Bronchial epithelial cell (primary cell): ENCODE results near the gene CLSTN2. TPM values are rescaled to one million over a fixed set of nuclear protein-coding genes. Genes with fewer than 3 reads are reported as not detected.

Experiments
- DNase-seq: peaks from one replicate; pipeline ENCODE4 v3.0.0-alpha.2; 2010; ENCODE audit warnings: low read depth
- FAIRE-seq: peaks from 2 replicates; lab custom pipeline; 2011; peaks lifted over from hg19 to GRCh38; lab: Jason Lieb, UNC
- H3K27me3 ChIP-seq: 2 replicates; pipeline ENCODE4 v1.5.1; 2011; ENCODE audit warnings: low read length; ENCODE audit not compliant: control insufficient read depth, insufficient read depth
- H3K36me3 ChIP-seq: 2 replicates; pipeline ENCODE4 v1.5.1; 2011; ENCODE audit warnings: low read length; ENCODE audit not compliant: control insufficient read depth, insufficient read depth
- H3K4me3 ChIP-seq: 2 replicates; pipeline ENCODE4 v1.5.1; 2011; ENCODE audit warnings: mild to moderate bottlenecking, low read depth, low read length, control low read depth
- total RNA-seq: library from RNA; depleted of rRNA; stranded (reverse); fragments of >200 nt; gene quantifications from 2 replicates; pipeline ENCODE4 v1.2.1, GENCODE V29; 2014
- TF ChIP-seq, protein P1 (sequence below): IDR thresholded peaks from 2 replicates; pipeline ENCODE4 v1.5.1; 2011; ENCODE audit warnings: mild to moderate bottlenecking, moderate library complexity, low read length, control low read depth, inconsistent platforms; ENCODE audit not compliant: insufficient read depth, severe bottlenecking

Gene CLSTN2
- total RNA-seq, 1 donor from 2014 or later = 0.26 TPM

DNA sequence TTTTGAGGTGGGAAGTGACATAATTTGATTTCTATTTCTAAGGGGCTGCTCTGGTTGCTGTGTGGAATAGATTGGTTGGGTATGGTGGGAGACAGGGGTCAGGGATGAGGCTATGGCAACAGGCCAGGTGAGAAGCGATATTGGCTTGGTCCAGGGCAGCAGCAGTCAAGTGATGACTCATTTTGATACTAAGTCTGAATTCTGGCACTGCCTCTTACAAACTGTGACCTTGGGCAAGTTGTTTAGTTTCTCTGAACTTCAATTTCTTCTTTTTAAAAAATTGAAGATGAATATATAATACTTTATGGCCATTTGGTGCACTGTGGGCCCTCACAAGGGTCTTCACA is 40.4 kb upstream of the CLSTN2 start:
- TF ChIP-seq, protein P1, sequence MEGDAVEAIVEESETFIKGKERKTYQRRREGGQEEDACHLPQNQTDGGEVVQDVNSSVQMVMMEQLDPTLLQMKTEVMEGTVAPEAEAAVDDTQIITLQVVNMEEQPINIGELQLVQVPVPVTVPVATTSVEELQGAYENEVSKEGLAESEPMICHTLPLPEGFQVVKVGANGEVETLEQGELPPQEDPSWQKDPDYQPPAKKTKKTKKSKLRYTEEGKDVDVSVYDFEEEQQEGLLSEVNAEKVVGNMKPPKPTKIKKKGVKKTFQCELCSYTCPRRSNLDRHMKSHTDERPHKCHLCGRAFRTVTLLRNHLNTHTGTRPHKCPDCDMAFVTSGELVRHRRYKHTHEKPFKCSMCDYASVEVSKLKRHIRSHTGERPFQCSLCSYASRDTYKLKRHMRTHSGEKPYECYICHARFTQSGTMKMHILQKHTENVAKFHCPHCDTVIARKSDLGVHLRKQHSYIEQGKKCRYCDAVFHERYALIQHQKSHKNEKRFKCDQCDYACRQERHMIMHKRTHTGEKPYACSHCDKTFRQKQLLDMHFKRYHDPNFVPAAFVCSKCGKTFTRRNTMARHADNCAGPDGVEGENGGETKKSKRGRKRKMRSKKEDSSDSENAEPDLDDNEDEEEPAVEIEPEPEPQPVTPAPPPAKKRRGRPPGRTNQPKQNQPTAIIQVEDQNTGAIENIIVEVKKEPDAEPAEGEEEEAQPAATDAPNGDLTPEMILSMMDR = no peak
- DNase-seq (no peak), FAIRE-seq (no peak)
- Histone ChIP-seq H3K4me3 (no peak overlapping the region), H3K27me3 (no peaks in the 10 kb centered on the region), H3K36me3 (no peaks in the 10 kb centered on the region)

- H3K27me3 ChIP-seq = no peaks in the 10 kb centered on the region
- TF ChIP-seq, protein P1 = no peak
- DNase-seq (peak; percentile 57), FAIRE-seq (no peak)
- no peaks in the 10 kb centered on the region for H3K36me3 ChIP-seq
- H3K4me3 ChIP-seq = no peak overlapping the region
These were observed 37.2 kb upstream of the CLSTN2 start for GRCh38 chr3:139897759-139898158.

- H3K27me3 ChIP-seq = no peaks in the 10 kb centered on the region
- H3K4me3 ChIP-seq = no peak overlapping the region
- peak; percentile 83 for DNase-seq
- FAIRE-seq = no peak
- H3K36me3 ChIP-seq = no peaks in the 10 kb centered on the region
- TF ChIP-seq, protein P1 = no peak
These were observed 28.6 kb upstream of the CLSTN2 start for GRCh38 chr3:139906418-139906817.

DNA sequence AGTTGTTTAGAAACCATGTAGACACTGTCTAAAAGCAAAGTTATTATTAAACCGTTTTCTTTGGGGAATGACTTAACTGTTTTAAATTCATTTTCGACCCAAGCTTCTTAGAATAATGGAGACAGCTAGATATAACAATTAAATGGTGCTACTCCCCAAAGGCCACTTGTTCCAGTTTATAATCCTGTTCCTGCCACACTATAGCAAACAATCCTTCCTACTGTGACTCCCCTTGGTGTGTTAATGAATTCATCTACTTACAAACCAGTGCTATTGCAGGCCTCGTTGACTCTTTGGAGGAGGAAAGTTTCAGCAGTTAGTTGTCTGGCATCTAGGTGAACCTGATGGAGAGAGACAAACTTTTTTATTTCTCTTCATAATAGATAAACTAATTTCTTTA is 25.2 kb upstream of the CLSTN2 start:
- Histone ChIP-seq H3K27me3 (no peaks in the 10 kb centered on the region), H3K4me3 (no peak overlapping the region), H3K36me3 (no peaks in the 10 kb centered on the region)
- TF ChIP-seq, protein P1 = no peak
- DNase-seq (no peak), FAIRE-seq (no peak)

- FAIRE-seq = no peak
- TF ChIP-seq, protein P1 = no peak
- Histone ChIP-seq H3K36me3 (no peaks in the 10 kb centered on the region), H3K4me3 (no peak overlapping the region), H3K27me3 (no peaks in the 10 kb centered on the region)
- no peak for DNase-seq
These were observed 18.7 kb upstream of the CLSTN2 start for GRCh38 chr3:139916271-139916670.

DNA sequence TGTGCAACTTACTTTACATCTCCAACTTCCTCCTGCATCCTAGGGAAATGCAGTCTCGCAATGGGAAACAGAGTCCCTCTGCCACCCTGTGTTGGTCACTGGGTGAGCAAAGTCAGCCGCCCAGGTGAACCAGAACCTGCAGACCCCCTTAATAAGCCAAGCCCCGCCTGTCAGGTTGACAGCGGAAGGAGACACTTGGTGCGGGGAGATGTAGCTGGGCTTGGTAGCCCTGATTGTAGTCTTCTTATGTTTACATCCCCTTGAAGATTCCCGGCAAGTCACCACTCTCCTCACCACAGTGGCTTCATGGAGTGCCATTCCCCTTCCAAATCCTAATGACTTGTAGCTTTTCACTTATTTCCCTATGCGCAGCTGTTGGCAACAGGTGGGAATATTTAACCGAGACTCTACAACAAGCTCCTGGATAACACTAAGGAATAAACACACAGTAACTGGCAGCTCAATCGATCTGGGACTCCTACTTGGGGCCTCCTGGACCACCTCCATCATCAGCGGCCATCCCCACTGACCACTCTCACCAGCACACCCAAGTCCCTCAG is 17.7 kb upstream of the CLSTN2 start:
- H3K27me3 ChIP-seq = no peaks in the 10 kb centered on the region
- DNase-seq (no peak), FAIRE-seq (no peak)
- H3K36me3 ChIP-seq = no peaks in the 10 kb centered on the region
- TF ChIP-seq, protein P1 = no peak
- no peak overlapping the region for H3K4me3 ChIP-seq
